Left hindlimb (tissue), 1 donor: ENCODE data around the gene HBD.
A peak's percentile ranks its signal among the peaks of the same experiment; 100 is the strongest.
"Not testable (repeated sequence)": the region's sequence is repeated elsewhere in the genome, so short reads cannot be mapped to it uniquely, and the experiment has no call there.

Source experiments
- DNase-seq: peaks from one replicate; pipeline ENCODE4 v3.0.0-alpha.2; 2018

HBD gene

GRCh38 chr11:5234381-5234834 is at the start of gene HBD:
HBD (minus strand) TSS chr11:5234483; CDS start chr11:5234433, 50 bp downstream.
- DNase-seq, result no peak

- no peak for DNase-seq
Observed at GRCh38 chr11:5283882-5284281, 49.6 kb upstream of the HBD start.

GRCh38 chr11:5283086-5283485 is 48.8 kb upstream of the HBD start:
- DNase-seq, result no peak

- DNase-seq, result no peak
Observed at GRCh38 chr11:5282628-5283027, 48.3 kb upstream of the HBD start.

- DNase-seq, result no peak
Observed at GRCh38 chr11:5281596-5281995, 47.3 kb upstream of the HBD start.

- DNase-seq, result peak; percentile 34
Observed at GRCh38 chr11:5280582-5281102, 46.4 kb upstream of the HBD start.

GRCh38 chr11:5279471-5280090 is 45.3 kb upstream of the HBD start:
- DNase-seq, result no peak

- no peak for DNase-seq
Observed at GRCh38 chr11:5277807-5278382, 43.6 kb upstream of the HBD start.

GRCh38 chr11:5276697-5277096 is 42.4 kb upstream of the HBD start:
- no peak for DNase-seq

- no peak for DNase-seq
Observed at GRCh38 chr11:5275369-5276110, 41.3 kb upstream of the HBD start.

- no peak for DNase-seq
Observed at GRCh38 chr11:5274395-5274794, 40.1 kb upstream of the HBD start.

- no peak for DNase-seq
Observed at GRCh38 chr11:5272395-5273017, 38.2 kb upstream of the HBD start.

GRCh38 chr11:5269715-5270147 is 35.4 kb upstream of the HBD start, which contains the start of gene HBE1:
HBE1 (minus strand) TSS chr11:5269945; CDS start chr11:5269890, 55 bp downstream.
- DNase-seq, result no peak

GRCh38 chr11:5267033-5267563 is 32.8 kb upstream of the HBD start:
- no peak for DNase-seq

- no peak for DNase-seq
Observed at GRCh38 chr11:5266609-5267008, 32.3 kb upstream of the HBD start.

- DNase-seq, result no peak
Observed at GRCh38 chr11:5265832-5266231, 31.5 kb upstream of the HBD start.

- DNase-seq, result no peak
Observed at GRCh38 chr11:5258543-5259262, 24.4 kb upstream of the HBD start.

- DNase-seq, result no peak
Observed at GRCh38 chr11:5257296-5257695, 23.0 kb upstream of the HBD start.

- DNase-seq, result not testable (repeated sequence)
Observed at GRCh38 chr11:5254646-5255413, 20.5 kb upstream of the HBD start, which contains the start of gene HBG2. HBG2 (minus strand) TSS chr11:5254781; CDS start chr11:5254728, 53 bp downstream.

GRCh38 chr11:5254023-5254422 is 19.7 kb upstream of the HBD start:
- not testable (repeated sequence) for DNase-seq

- not testable (repeated sequence) for DNase-seq
Observed at GRCh38 chr11:5253440-5253839, 19.2 kb upstream of the HBD start.
